ENCODE results near the gene LASP1NB.

- TF ChIP-seq CTCF (CRISPR knock-in tag; IDR thresholded peaks at IDR 0.05) (no peak), FOSL1 (CRISPR knock-in tag; IDR thresholded peaks at IDR 0.05; ENCODE audit: borderline replicate concordance) (no peak), POLR2A (IDR thresholded peaks at IDR 0.05; ENCODE audit: insufficient read depth in 1 of 2, low read depth in 2 of 2, low read length in 2 of 2) (no peak)
These were observed 21.8 kb downstream of the LASP1NB start for GRCh38 chr17:38947189-38947588.

All from HepG2 (cell line).